Mucosa of descending colon (tissue), 3 donors: ENCODE results near the gene METTL9. TPM values are rescaled to one million over a fixed set of nuclear protein-coding genes. Genes with fewer than 3 reads are reported as not detected.
"Not testable (repeated sequence)": the region's sequence is repeated elsewhere in the genome, so short reads cannot be mapped to it uniquely, and the experiment has no call there.

Experiments used
- ATAC-seq: fragments of 200-7000 bp; cut with Tn5 transposase; one replicate; pipeline ENCODE4 v1.9.1; 2020; ENCODE audit warnings: mild to moderate bottlenecking, moderate library complexity
- DNase-seq, 3 donors: peaks; one replicate each; pipeline ENCODE4 v3.0.0-alpha.2; 2020
- H3K36me3 ChIP-seq: fragments of 200-600 bp; one replicate; pipeline ENCODE4 v1.8.0; 2021; ENCODE audit warnings: low read depth, mild to moderate bottlenecking
- H3K4me1 ChIP-seq: fragments of 200-600 bp; one replicate; pipeline ENCODE4 v1.8.0; 2021; ENCODE audit warnings: low read depth, mild to moderate bottlenecking
- H3K4me3 ChIP-seq: fragments of 200-600 bp; one replicate; pipeline ENCODE4 v1.8.0; 2021; ENCODE audit warnings: mild to moderate bottlenecking
- H3K9me3 ChIP-seq: fragments of 200-600 bp; one replicate; pipeline ENCODE4 v1.8.0; 2021; ENCODE audit warnings: mild to moderate bottlenecking
- CTCF ChIP-seq: fragments of 200-600 bp; IDR thresholded peaks from one replicate; pipeline ENCODE4 v1.8.0; 2022; ENCODE audit warnings: antibody characterized with exemption, mild to moderate bottlenecking
- intact Hi-C, 2 donors: fragments of 100-400 bp; cut with DNase I in 1 of 2; cut with micrococcal nuclease in 1 of 2; formaldehyde crosslinking; loops; one replicate each; pipeline versions ENCODE4 v1.11.0 to v1.11.1; 2022; cut with DNase I, micrococcal nuclease
- total RNA-seq, 3 donors: library from RNA; stranded (reverse); fragmentation: NEBNext Ultra II Directional in 2 of 3; extraction: Animal tissue kit (Norgen Biotek cat#: 25700) in 2 of 3; gene quantifications; one replicate each; pipeline versions ENCODE4 v1.2.1 to v1.2.4, GENCODE V29; 2021 to 2023
- donor health status: DM: no; HTN: no; CAD: no; lungs with moderate emphysema.
- donor health status: DM: no; HTN: no; CAD: no.
- donor health status: DM: no; HTN: yes; CAD: no.

METTL9 gene
- total RNA-seq, 3 donors from 2014 or later = 60.8 to 76.5 (median 62.8) TPM

- H3K9me3 ChIP-seq, intact Hi-C loops, H3K36me3 ChIP-seq, ATAC-seq, DNase-seq, H3K4me1 ChIP-seq, H3K4me3 ChIP-seq: not testable (repeated sequence)
These were observed 32.7 kb downstream of the METTL9 start for GRCh38 chr16:21631951-21632575.

- intact Hi-C loops = no loop called here
- Histone ChIP-seq H3K36me3 (no peaks in the 10 kb centered on the region), H3K9me3 (no peaks in the 10 kb centered on the region), H3K4me1 (no peaks in the 10 kb centered on the region), H3K4me3 (no peak overlapping the region)
- ATAC-seq (no peak), DNase-seq (no peak)
- no peak for TF ChIP-seq CTCF
These were observed 34.8 kb downstream of the METTL9 start for GRCh38 chr16:21634216-21634615.

GRCh38 chr16:21635694-21636093 lies 36.3 kb downstream of the METTL9 start:
- H3K4me1 ChIP-seq, DNase-seq, H3K36me3 ChIP-seq, H3K9me3 ChIP-seq, ATAC-seq, intact Hi-C loops, H3K4me3 ChIP-seq: not testable (repeated sequence)

- Histone ChIP-seq H3K9me3 (no peaks in the 10 kb centered on the region), H3K4me1 (no peaks in the 10 kb centered on the region), H3K36me3 (no peaks in the 10 kb centered on the region), H3K4me3 (no peak overlapping the region)
- ATAC-seq = no peak
- DNase-seq = no peak
- intact Hi-C loops = no loop called here
- no peak for TF ChIP-seq CTCF
These were observed 37.9 kb downstream of the METTL9 start for GRCh38 chr16:21637032-21637968.

GRCh38 chr16:21638573-21638975 lies 39.2 kb downstream of the METTL9 start:
- H3K9me3 ChIP-seq = no peaks in the 10 kb centered on the region
- H3K4me1 ChIP-seq = no peaks in the 10 kb centered on the region
- H3K36me3 ChIP-seq = no peaks in the 10 kb centered on the region
- intact Hi-C loops = no loop called here
- no peak for DNase-seq
- no peak for TF ChIP-seq CTCF
- ATAC-seq = peak; percentile 52
- no peak overlapping the region for H3K4me3 ChIP-seq

- intact Hi-C loops = no loop called here
- Histone ChIP-seq H3K36me3 (no peaks in the 10 kb centered on the region), H3K4me3 (no peak overlapping the region), H3K4me1 (no peaks in the 10 kb centered on the region), H3K9me3 (no peaks in the 10 kb centered on the region)
- no peak for TF ChIP-seq CTCF
- ATAC-seq = no peak
- no peak for DNase-seq
These were observed 40.1 kb downstream of the METTL9 start for GRCh38 chr16:21639493-21639892.
